Thoracic aorta (tissue), 2 donors: Measurements from ENCODE around the gene SUMF1. TPM values are rescaled to one million over a fixed set of nuclear protein-coding genes. Genes with fewer than 3 reads are reported as not detected.

Experiments
- ATAC-seq: fragments of 150-250 bp; one replicate; pipeline ENCODE4 v1.8.0; 2017; ENCODE audit warnings: low read depth; ENCODE audit not compliant: insufficient number of reproducible peaks, low FRiP score
- DNase-seq: peaks from one replicate; pipeline ENCODE4 v3.0.0-alpha.2; 2020; ENCODE audit warnings: low spot score
- H3K27ac ChIP-seq, 2 donors: fragments of 200-600 bp; sonication (generic); 1 replicate in 1 of 2; 2 replicates in 1 of 2; pipeline ENCODE4 v1.5.1; 2016; ENCODE audit warnings: mild to moderate bottlenecking in 2 of 2, moderate library complexity in 2 of 2
- H3K27me3 ChIP-seq: fragments of 200-600 bp; sonication (generic); replicated peaks from 2 replicates; pipeline ENCODE4 v1.6.0; 2016; ENCODE audit warnings: mild to moderate bottlenecking; ENCODE audit not compliant: insufficient read depth
- H3K36me3 ChIP-seq: fragments of 200-600 bp; sonication (generic); one replicate; pipeline ENCODE4 v1.5.1; 2016
- H3K4me1 ChIP-seq, 2 donors: fragments of 200-600 bp; sonication (generic); 1 replicate in 1 of 2; 2 replicates in 1 of 2; pipeline versions ENCODE4 v1.5.1 to v1.6.0; 2016; ENCODE audit warnings: low read depth in 2 of 2, mild to moderate bottlenecking in 1 of 2; ENCODE audit not compliant: control insufficient read depth in 1 of 2
- H3K4me3 ChIP-seq: fragments of 200-600 bp; sonication (generic); 2 replicates; pipeline ENCODE4 v1.5.1; 2016; ENCODE audit warnings: mild to moderate bottlenecking
- H3K9me3 ChIP-seq: fragments of 200-600 bp; sonication (generic); 2 replicates; pipeline ENCODE4 v1.5.1; 2016
- total RNA-seq, 2 donors: library from RNA; depleted of rRNA; stranded (reverse); fragments of >200 nt; gene quantifications; one replicate each; pipeline versions ENCODE4 v1.1.0 to v1.2.3, GENCODE V29; 2016
- TF ChIP-seq, protein P1 (sequence below): fragments of 200-600 bp; sonication (generic); IDR thresholded peaks from one replicate; pipeline ENCODE4 v1.5.1; 2019; ENCODE audit warnings: antibody characterized with exemption

The SUMF1 gene
- total RNA-seq, 2 donors from 2014 or later: 35.0 to 63.5 TPM

- Histone ChIP-seq H3K27ac (peak overlapping the region; percentile 87 to 88), H3K4me1 (peaks cover 29 to 53% of the 10 kb centered on the region in 2 donors), H3K4me3 (no peak overlapping the region), H3K36me3 (peaks cover 8% of the 10 kb centered on the region), H3K27me3 (no peaks in the 10 kb centered on the region), H3K9me3 (no peaks in the 10 kb centered on the region)
- TF ChIP-seq, protein P1, sequence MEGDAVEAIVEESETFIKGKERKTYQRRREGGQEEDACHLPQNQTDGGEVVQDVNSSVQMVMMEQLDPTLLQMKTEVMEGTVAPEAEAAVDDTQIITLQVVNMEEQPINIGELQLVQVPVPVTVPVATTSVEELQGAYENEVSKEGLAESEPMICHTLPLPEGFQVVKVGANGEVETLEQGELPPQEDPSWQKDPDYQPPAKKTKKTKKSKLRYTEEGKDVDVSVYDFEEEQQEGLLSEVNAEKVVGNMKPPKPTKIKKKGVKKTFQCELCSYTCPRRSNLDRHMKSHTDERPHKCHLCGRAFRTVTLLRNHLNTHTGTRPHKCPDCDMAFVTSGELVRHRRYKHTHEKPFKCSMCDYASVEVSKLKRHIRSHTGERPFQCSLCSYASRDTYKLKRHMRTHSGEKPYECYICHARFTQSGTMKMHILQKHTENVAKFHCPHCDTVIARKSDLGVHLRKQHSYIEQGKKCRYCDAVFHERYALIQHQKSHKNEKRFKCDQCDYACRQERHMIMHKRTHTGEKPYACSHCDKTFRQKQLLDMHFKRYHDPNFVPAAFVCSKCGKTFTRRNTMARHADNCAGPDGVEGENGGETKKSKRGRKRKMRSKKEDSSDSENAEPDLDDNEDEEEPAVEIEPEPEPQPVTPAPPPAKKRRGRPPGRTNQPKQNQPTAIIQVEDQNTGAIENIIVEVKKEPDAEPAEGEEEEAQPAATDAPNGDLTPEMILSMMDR: no peak
- DNase-seq: no peak
- no peak for ATAC-seq
Observed at GRCh38 chr3:4503050-4503449, 36.0 kb upstream of the SUMF1 start.

GRCh38 chr3:4501927-4502326 lies 34.9 kb upstream of the SUMF1 start:
- no peaks in the 10 kb centered on the region for H3K9me3 ChIP-seq
- H3K4me3 ChIP-seq: no peak overlapping the region
- DNase-seq (no peak), ATAC-seq (no peak)
- H3K27ac ChIP-seq: peak overlapping the region in 1 of 2 donors; percentile 24
- H3K27me3 ChIP-seq: no peaks in the 10 kb centered on the region
- H3K4me1 ChIP-seq: peaks cover 27 to 50% of the 10 kb centered on the region in 2 donors
- TF ChIP-seq, protein P1: no peak
- H3K36me3 ChIP-seq: peaks cover 8% of the 10 kb centered on the region

DNA sequence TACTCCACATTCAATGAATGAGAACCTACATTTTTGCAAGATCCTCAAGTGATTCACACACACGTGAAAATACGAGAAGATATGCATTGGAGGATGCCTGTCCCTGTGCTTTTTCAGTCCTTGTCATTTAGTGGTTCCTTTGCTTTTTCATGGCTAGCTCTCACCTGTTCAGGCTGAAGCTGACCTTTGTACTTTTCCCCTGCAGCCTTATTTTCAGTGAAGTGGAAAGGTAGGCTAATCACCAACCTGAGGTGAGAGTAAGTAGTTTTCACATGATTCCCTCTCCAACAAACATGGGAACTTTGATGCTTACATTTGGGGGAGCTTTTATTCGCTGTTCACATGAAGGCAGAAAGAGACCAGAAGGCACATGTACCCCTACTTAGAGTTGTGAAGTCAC lies 34.4 kb upstream of the SUMF1 start:
- Histone ChIP-seq H3K4me3 (no peak overlapping the region), H3K36me3 (peaks cover 8% of the 10 kb centered on the region), H3K4me1 (peaks cover 26 to 50% of the 10 kb centered on the region in 2 donors), H3K27ac (no peak overlapping the region), H3K27me3 (no peaks in the 10 kb centered on the region), H3K9me3 (no peaks in the 10 kb centered on the region)
- TF ChIP-seq, protein P1: no peak
- DNase-seq (no peak), ATAC-seq (no peak)

DNA sequence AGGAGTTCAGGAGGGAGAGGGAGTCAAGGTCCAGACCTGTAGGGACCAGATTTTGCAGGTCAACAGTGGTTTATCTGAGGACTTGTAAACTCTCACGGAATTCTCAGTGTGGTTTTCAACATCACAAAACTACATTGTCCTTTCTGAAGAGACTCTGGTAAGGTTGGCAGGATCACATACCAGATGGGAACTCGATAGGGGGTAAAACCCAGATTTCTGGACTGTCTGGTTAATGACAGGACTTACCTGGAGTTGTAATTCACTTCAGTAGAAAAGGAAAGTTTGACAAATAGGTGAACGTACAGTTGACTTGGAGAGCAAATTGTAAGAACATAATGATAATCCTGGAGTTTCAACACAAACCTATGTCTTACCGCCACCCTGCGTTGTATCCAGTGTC lies 31.4 kb upstream of the SUMF1 start:
- no peak overlapping the region for H3K27ac ChIP-seq
- DNase-seq (no peak), ATAC-seq (no peak)
- TF ChIP-seq, protein P1: no peak
- no peak overlapping the region for H3K4me3 ChIP-seq
- H3K9me3 ChIP-seq: no peaks in the 10 kb centered on the region
- H3K4me1 ChIP-seq: peaks cover 13 to 34% of the 10 kb centered on the region in 2 donors
- H3K27me3 ChIP-seq: no peaks in the 10 kb centered on the region
- H3K36me3 ChIP-seq: peaks cover 8% of the 10 kb centered on the region

GRCh38 chr3:4497843-4498324 lies 30.8 kb upstream of the SUMF1 start:
- no peak overlapping the region for H3K4me3 ChIP-seq
- H3K9me3 ChIP-seq: no peaks in the 10 kb centered on the region
- peaks cover 8% of the 10 kb centered on the region for H3K36me3 ChIP-seq
- ATAC-seq (no peak), DNase-seq (no peak)
- peaks cover 13 to 28% of the 10 kb centered on the region in 2 donors for H3K4me1 ChIP-seq
- H3K27me3 ChIP-seq: no peaks in the 10 kb centered on the region
- H3K27ac ChIP-seq: no peak overlapping the region
- TF ChIP-seq, protein P1: no peak
